Transverse colon (tissue), 4 donors: ENCODE data around the gene SERTM1. TPM values are rescaled to one million over a fixed set of nuclear protein-coding genes. Genes with fewer than 3 reads are reported as not detected.

Experiments used
- DNase-seq: peaks from one replicate; pipeline ENCODE4 v3.0.0-alpha.2; 2019
- H3K27ac ChIP-seq, 4 donors: fragments of 200-600 bp; sonication (generic); 2 replicates each; pipeline ENCODE4 v1.5.1; 2016 to 2018; ENCODE audit warnings: inconsistent platforms in 4 of 4
- H3K27me3 ChIP-seq: fragments of 200-600 bp; sonication (generic); 2 replicates; pipeline ENCODE4 v1.5.1; 2017; ENCODE audit warnings: inconsistent platforms
- H3K36me3 ChIP-seq, 4 donors: fragments of 200-600 bp; sonication (generic); 2 replicates each; pipeline ENCODE4 v1.5.1; 2017 to 2019; ENCODE audit warnings: inconsistent platforms in 4 of 4
- H3K4me1 ChIP-seq, 4 donors: fragments of 200-600 bp; sonication (generic); 2 replicates each; pipeline ENCODE4 v1.5.1; 2017 to 2020; ENCODE audit warnings: inconsistent platforms in 4 of 4
- H3K4me3 ChIP-seq, 4 donors: fragments of 200-600 bp; sonication (generic); 1 replicate in 1 of 4; 2 replicates in 3 of 4; pipeline versions ENCODE4 v1.5.1 to v1.6.1; 2017 to 2019; ENCODE audit warnings: inconsistent platforms in 4 of 4
- H3K9me3 ChIP-seq, 2 donors: fragments of 200-600 bp; sonication (generic); 2 replicates each; pipeline ENCODE4 v1.5.1; 2017 to 2019; ENCODE audit warnings: inconsistent platforms in 2 of 2
- CTCF ChIP-seq, 5 experiments: fragments of 200-600 bp in 3 of 5; fragments of 450-650 bp in 2 of 5; sonication (generic) in 3 of 5; IDR thresholded peaks; 1 replicate in 2 of 5; 2 replicates in 3 of 5; pipeline ENCODE4 v1.5.1; 2016 to 2017; ENCODE audit warnings: antibody characterized with exemption in 5 of 5, inconsistent platforms in 3 of 5, mild to moderate bottlenecking in 2 of 5, moderate library complexity in 1 of 5
- EP300 ChIP-seq: sonication (generic); formaldehyde crosslinking; IDR thresholded peaks from one replicate; pipeline ENCODE4 v1.6.1; 2017; ENCODE audit warnings: antibody characterized with exemption, low read depth
- POLR2A ChIP-seq: fragments of 450-650 bp; IDR thresholded peaks from one replicate; pipeline ENCODE4 v1.6.1; 2016; ENCODE audit warnings: antibody characterized with exemption, mild to moderate bottlenecking, moderate library complexity
- POLR2AphosphoS5 ChIP-seq, 3 donors: sonication (generic); formaldehyde crosslinking; IDR thresholded peaks; one replicate each; pipeline ENCODE4 v1.6.1; 2016; ENCODE audit warnings: antibody characterized with exemption in 3 of 3
- WGBS, 2 donors: methylation state at CpG; one replicate each; pipeline ENCODE4 v1.1.5; 2018; ENCODE audit warnings: low coverage in 1 of 2; 5-methylcytosine and 5-hydroxymethylcytosine counted together
- in situ Hi-C, 4 donors: fragments of 200-750 bp; cut with MboI; loops; one replicate each; pipeline versions ENCODE4 v1.15.0 to v1.15.1; 2017; ENCODE audit warnings: low sequenced_read_pairs in 3 of 4, low pct_ligation_motif_present in 1 of 4, low pct_unique_long_range_greater_than_20kb in 1 of 4
- intact Hi-C: fragments of 100-400 bp; cut with DNase I; formaldehyde crosslinking; loops from one replicate; pipeline ENCODE4 v1.15.1; 2023; ENCODE audit warnings: low total_unique reads
- total RNA-seq, 4 donors: library from RNA; depleted of rRNA; stranded (reverse); fragments of >200 nt; gene quantifications; one replicate each; pipeline ENCODE4 v1.1.0, GENCODE V29; 2016

Gene SERTM1
- total RNA-seq, 4 donors from 2014 or later, result 0.32 TPM; not detected in 3

DNA sequence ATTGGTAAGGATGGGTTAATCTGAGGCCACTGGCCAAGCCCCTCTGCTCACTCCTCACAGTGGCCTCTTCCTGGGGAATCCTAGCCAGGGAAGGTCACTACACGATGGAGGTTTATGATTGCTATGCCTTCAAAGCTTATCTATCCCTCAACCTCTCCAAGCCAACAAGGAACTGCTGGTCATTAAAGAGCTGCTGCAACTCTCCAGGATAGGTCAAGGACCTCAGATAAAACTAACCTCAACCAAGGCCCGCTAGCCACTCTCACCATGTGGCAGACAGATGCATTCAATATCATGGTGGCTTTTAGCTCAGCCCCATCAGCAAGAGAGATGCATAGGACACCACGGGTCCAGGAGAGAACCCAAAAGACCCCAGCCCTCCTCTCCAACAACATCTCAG is 71.6 kb downstream of the SERTM1 start:
- WGBS, 2 donors, result 76 to 81% methylated on average over 2 to 3 of the region's 3 CpGs
- no peak for TF ChIP-seq POLR2AphosphoS5 (IDR thresholded peaks at IDR 0.05)
- TF ChIP-seq EP300, result no peak
- no peak for TF ChIP-seq POLR2A
- no peak for TF ChIP-seq CTCF (IDR thresholded peaks at IDR 0.05)
- no peak for DNase-seq
- Histone ChIP-seq H3K27me3 (no peaks in the 10 kb centered on the region), H3K36me3 (no peaks in the 10 kb centered on the region), H3K4me1 (no peaks in the 10 kb centered on the region), H3K27ac (no peak overlapping the region), H3K4me3 (no peak overlapping the region), H3K9me3 (no peaks in the 10 kb centered on the region)
- intact Hi-C loops (no loop called here), in situ Hi-C loops (loop anchor here (25.0 kb wide), 6 partner anchors 308 to 783 kb away; partner anchors contain the start of genes CCDC169 (in 1 of the 4) and CCNA1 (in 1 of the 4))

DNA sequence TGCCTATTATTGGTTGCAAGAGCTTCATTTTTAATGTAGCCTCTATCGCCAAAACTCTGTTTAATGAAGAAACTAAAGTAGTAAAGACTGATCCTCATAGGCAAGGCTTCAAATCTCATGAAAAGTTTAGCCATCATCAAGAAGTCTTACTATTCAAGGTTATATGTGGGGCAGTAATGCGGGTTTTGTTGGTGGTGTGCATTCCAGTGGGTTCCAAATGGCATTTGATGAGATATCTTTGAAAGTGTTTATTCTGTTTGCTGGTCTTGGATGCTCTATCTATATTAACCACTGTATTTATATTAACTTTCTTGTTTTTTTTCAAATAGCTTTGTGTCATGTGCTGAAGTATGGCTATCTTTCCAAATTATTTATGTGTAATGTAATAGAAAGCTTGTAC is 72.2 kb downstream of the SERTM1 start:
- H3K27ac ChIP-seq, result no peak overlapping the region
- no peaks in the 10 kb centered on the region for H3K4me1 ChIP-seq
- no peaks in the 10 kb centered on the region for H3K36me3 ChIP-seq
- in situ Hi-C loops, result loop anchor here (25.0 kb wide), 6 partner anchors 309 to 784 kb away; partner anchors contain the start of genes CCDC169 (in 1 of the 4) and CCNA1 (in 1 of the 4)
- no peak for DNase-seq
- H3K27me3 ChIP-seq, result no peaks in the 10 kb centered on the region
- TF ChIP-seq POLR2A, result no peak
- TF ChIP-seq EP300, result no peak
- TF ChIP-seq CTCF (IDR thresholded peaks at IDR 0.05), result no peak
- TF ChIP-seq POLR2AphosphoS5 (IDR thresholded peaks at IDR 0.05), result no peak
- WGBS, 2 donors, result 78 to 88% methylated on average over 2 of the region's 2 CpGs
- no peaks in the 10 kb centered on the region for H3K9me3 ChIP-seq
- intact Hi-C loops, result no loop called here
- H3K4me3 ChIP-seq, result no peak overlapping the region

Other genes with a start within 250 kb of the SERTM1 start
- gene CCNA1, start 241.5 kb upstream of the SERTM1 start, total RNA-seq, result not detected
- gene RFXAP, start 145.2 kb downstream of the SERTM1 start, total RNA-seq, result 1 to 10 TPM in 3 of 4 donors, under 1 TPM in 1; 0.80 to 5.9 (median 3.7) TPM
- 10 to 100 TPM in 2 of 4 donors, 1 to 10 TPM in 2; 4.0 to 19.8 (median 9.8) TPM for gene SMAD9, start 246.2 kb downstream of the SERTM1 start, total RNA-seq